ENCODE data around the gene ZMYM2. TPM values are rescaled to one million over a fixed set of nuclear protein-coding genes. Genes with fewer than 3 reads are reported as not detected.
A peak's percentile ranks its signal among the peaks of the same experiment; 100 is the strongest.

ZMYM2 gene
- polyA plus RNA-seq, 3 donors: 6.7 to 32.6 (median 8.5) TPM

DNA sequence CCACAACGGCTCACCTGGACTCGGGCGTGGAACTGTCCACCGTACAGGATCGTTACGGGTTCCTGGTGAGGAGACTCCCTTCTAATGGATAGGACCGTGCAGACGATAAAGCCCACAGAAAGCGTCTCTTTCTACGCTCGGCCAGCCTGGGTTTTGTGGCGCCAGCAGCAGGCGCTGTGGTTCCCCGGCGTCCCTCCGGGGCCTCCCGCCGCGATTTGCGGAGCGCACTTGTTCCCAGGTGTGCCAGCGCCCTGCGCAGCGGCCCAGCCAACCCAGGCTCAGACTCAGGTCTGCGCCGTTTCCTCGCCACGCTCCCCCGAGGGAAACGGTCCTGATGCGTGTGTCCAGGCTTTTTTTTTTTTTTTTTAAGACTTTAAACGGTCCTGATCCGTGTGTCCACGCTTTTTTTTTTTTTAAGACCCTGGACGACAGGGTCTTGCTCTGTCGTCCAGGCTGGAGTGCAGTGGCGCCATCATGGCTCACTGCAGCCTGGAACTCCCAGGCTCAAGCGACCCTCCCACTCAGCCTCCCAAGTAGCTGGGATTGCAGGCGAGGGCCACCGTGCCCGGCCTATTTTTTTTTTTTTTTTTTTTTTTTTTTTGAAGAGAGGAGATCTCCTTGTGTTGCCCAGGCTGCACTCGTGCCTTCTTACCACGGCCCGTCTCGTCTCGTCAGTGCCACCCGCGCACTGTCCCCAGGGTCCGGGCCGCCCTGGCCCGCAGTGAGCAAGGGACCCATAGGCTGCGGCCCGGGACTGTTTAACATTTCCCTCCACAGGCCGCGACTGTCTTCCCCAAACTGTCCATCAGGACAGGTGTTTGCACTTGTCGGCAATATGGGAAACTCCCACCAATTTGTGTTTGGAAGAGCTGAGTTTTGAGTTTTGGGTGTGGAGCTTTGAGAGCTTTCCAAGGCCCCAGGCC is 178.5 kb downstream of the ZMYM2 start:
- Mint-ChIP-seq H3K27me3 (ENCODE audit: low read depth in 3 of 3) (peaks cover 39 to 55% (median 49%) of the 10 kb centered on the region in 3 donors), H3K4me1 (peaks cover 9% of the 10 kb centered on the region), H3K27ac (no peak overlapping the region), H3K9me3 (peaks cover 0 to 5% (median 0%) of the 10 kb centered on the region in 7 donors), H3K36me3 (peaks cover 0 to 2% of the 10 kb centered on the region in 2 donors), H3K4me3 (peak overlapping the region in 1 of 2 donors; percentile 72)
- Histone ChIP-seq H3K9ac (ENCODE audit: insufficient read depth, low read length, poor library complexity, severe bottlenecking) (no peak overlapping the region), H3K27me3 (ENCODE audit: control insufficient read depth in 2 of 2, insufficient read depth in 2 of 2, low read length in 2 of 2) (peaks cover 35 to 61% of the 10 kb centered on the region in 2 donors), H3K4me3 (replicated peaks in 1 of 3; ENCODE audit: low read depth in 2 of 3, low read length in 3 of 3) (no peak overlapping the region), H3K36me3 (replicated peaks in 1 of 2; ENCODE audit: control insufficient read depth in 1 of 2, insufficient read depth in 2 of 2, low read length in 2 of 2) (no peaks in the 10 kb centered on the region), H3K9me3 (replicated peaks in 1 of 2; ENCODE audit: control insufficient read depth in 1 of 2, insufficient read depth in 1 of 2, low read length in 2 of 2) (no peaks in the 10 kb centered on the region), H3K4me1 (ENCODE audit: control insufficient read depth in 1 of 2, insufficient read depth in 2 of 2, low read length in 2 of 2) (peaks cover 5 to 7% of the 10 kb centered on the region in 2 donors), H3K4me2 (replicated peaks; ENCODE audit: extremely low read depth, low read length, poor library complexity, severe bottlenecking) (no peak overlapping the region), H3K27ac (ENCODE audit: low read depth in 1 of 2, low read length in 2 of 2) (no peak overlapping the region), H3K79me2 (ENCODE audit: insufficient read depth, low read length) (no peaks in the 10 kb centered on the region), H4K20me1 (ENCODE audit: insufficient read depth, low read length) (no peaks in the 10 kb centered on the region), H2AFZ (ENCODE audit: insufficient read depth, low read depth, low read length, poor library complexity, severe bottlenecking) (no peak overlapping the region)
- TF ChIP-seq, protein P1, sequence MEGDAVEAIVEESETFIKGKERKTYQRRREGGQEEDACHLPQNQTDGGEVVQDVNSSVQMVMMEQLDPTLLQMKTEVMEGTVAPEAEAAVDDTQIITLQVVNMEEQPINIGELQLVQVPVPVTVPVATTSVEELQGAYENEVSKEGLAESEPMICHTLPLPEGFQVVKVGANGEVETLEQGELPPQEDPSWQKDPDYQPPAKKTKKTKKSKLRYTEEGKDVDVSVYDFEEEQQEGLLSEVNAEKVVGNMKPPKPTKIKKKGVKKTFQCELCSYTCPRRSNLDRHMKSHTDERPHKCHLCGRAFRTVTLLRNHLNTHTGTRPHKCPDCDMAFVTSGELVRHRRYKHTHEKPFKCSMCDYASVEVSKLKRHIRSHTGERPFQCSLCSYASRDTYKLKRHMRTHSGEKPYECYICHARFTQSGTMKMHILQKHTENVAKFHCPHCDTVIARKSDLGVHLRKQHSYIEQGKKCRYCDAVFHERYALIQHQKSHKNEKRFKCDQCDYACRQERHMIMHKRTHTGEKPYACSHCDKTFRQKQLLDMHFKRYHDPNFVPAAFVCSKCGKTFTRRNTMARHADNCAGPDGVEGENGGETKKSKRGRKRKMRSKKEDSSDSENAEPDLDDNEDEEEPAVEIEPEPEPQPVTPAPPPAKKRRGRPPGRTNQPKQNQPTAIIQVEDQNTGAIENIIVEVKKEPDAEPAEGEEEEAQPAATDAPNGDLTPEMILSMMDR (IDR thresholded peaks at IDR 0.05): peak; percentile 26
- no peak for DNase-seq
- intact Hi-C loops (cut with micrococcal nuclease): no loop called here
- 18% methylated on average over 46 of the region's 56 CpGs for WGBS (ENCODE audit: insufficient coverage)

DNA sequence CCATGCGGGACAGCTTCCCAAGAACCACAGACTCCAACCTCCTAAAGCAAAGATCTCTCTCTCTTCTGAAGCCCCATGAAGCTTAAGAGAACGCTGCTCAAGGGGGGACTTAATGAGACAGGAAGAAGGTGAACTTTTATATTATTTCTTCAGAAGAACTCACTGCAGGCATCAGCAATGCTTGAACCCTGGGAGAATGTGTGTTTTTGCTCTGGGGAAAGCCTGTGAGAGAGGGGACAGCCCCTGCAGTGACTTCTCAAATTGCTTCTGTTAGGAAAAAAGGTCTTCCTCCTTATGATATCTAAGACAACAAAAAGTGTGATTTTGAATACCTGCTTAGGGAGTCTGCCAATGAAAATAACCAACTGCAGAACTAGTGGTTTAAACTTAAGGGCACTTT is 179.3 kb downstream of the ZMYM2 start:
- no peaks in the 10 kb centered on the region for H3K79me2 ChIP-seq (ENCODE audit: insufficient read depth, low read length)
- WGBS (ENCODE audit: insufficient coverage): no CpG with 5 or more reads among the region's 2 CpGs
- intact Hi-C loops (cut with micrococcal nuclease): no loop called here
- no peaks in the 10 kb centered on the region for H3K36me3 ChIP-seq (replicated peaks in 1 of 2; ENCODE audit: control insufficient read depth in 1 of 2, insufficient read depth in 2 of 2, low read length in 2 of 2)
- Mint-ChIP-seq H3K27ac (no peak overlapping the region), H3K4me1 (peaks cover 9% of the 10 kb centered on the region), H3K27me3 (ENCODE audit: low read depth in 3 of 3) (peaks cover 46 to 61% (median 53%) of the 10 kb centered on the region in 3 donors), H3K9me3 (peaks cover 0 to 7% (median 2%) of the 10 kb centered on the region in 7 donors), H3K4me3 (peak overlapping the region in 1 of 2 donors; percentile 72), H3K36me3 (peaks cover 0 to 3% of the 10 kb centered on the region in 2 donors)
- no peak overlapping the region for H3K9ac ChIP-seq (ENCODE audit: insufficient read depth, low read length, poor library complexity, severe bottlenecking)
- H3K9me3 ChIP-seq (replicated peaks in 1 of 2; ENCODE audit: control insufficient read depth in 1 of 2, insufficient read depth in 1 of 2, low read length in 2 of 2): peaks cover 0 to 4% of the 10 kb centered on the region in 2 donors
- no peak overlapping the region for H3K4me2 ChIP-seq (replicated peaks; ENCODE audit: extremely low read depth, low read length, poor library complexity, severe bottlenecking)
- H4K20me1 ChIP-seq (ENCODE audit: insufficient read depth, low read length): no peaks in the 10 kb centered on the region
- no peak for DNase-seq
- no peak overlapping the region for H2AFZ ChIP-seq (ENCODE audit: insufficient read depth, low read depth, low read length, poor library complexity, severe bottlenecking)
- no peak overlapping the region for H3K4me3 ChIP-seq (replicated peaks in 1 of 3; ENCODE audit: low read depth in 2 of 3, low read length in 3 of 3)
- TF ChIP-seq, protein P1 (IDR thresholded peaks at IDR 0.05): no peak
- no peak overlapping the region for H3K27ac ChIP-seq (ENCODE audit: low read depth in 1 of 2, low read length in 2 of 2)
- peaks cover 36 to 70% of the 10 kb centered on the region in 2 donors for H3K27me3 ChIP-seq (ENCODE audit: control insufficient read depth in 2 of 2, insufficient read depth in 2 of 2, low read length in 2 of 2)
- peaks cover 5 to 7% of the 10 kb centered on the region in 2 donors for H3K4me1 ChIP-seq (ENCODE audit: control insufficient read depth in 1 of 2, insufficient read depth in 2 of 2, low read length in 2 of 2)
